HG03571 (cell line): ENCODE results near the gene DAAM1.

ENCODE experiments used
- ATAC-seq: cut with Tn5 transposase; IDR thresholded peaks from one replicate; pipeline ENCODE4 v1.9.1; 2021; ENCODE audit not compliant: unreplicated experiment

The DAAM1 gene

DNA sequence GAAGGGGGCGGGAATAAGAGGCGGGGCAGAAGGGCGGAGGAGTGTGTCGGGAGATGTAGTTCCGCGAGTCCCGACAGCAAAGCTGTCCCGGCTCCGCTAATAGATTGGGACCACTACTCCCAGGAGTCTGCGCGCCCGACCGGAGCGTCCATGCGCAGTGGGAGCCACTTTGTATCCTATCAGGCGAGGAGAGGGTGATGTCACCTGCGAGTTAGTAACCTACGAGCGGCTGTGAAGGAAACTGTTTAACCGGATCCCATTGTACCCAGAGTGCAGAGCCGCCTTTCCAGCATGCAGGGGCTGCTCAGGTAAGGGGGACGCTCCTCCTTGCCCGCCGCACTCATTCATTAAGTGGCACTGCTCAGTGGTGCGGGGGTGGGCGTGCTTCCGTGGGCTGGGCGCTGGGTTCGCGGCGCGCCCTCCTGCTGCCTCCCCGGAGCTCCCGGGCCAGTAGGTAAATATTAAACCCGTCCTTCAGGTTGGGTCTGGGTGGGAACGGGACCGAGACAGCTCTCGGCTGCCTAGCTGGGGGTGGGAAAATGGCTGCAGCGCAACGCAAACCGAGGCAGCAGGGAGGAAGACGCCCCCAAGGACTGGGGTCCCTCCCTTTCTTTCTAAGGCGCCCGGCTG is at the start of gene DAAM1:
Gene DAAM1, plus strand, starts transcription at position 207 of the 630 bp plus-strand sequence. CDS start 74,811 bp downstream, outside the sequence.
- ATAC-seq, result peak; percentile 88

- ATAC-seq, result no peak
Observed at GRCh38 chr14:59139324-59139723, 49.1 kb upstream of the DAAM1 start.

GRCh38 chr14:59140106-59140843 is 48.2 kb upstream of the DAAM1 start:
- no peak for ATAC-seq

DNA sequence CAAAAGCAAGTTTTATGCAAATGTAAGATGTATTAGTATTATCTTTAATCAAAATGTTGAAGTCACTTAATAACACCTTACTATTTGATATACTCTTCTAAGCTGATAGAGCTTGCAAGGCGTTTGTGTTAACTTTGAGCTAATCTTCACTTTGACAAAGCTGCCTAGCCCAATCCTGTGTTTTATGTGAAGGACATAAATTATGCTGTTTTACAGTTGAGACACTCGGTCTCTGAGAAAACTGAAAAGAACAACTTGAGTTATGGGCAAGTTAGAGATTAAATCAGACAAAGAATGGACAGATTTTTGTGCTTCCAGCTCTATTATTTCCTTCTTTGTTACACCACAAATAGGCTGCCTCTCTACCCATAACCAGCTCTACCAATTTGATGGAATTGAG is 42.0 kb upstream of the DAAM1 start:
- no peak for ATAC-seq

GRCh38 chr14:59147007-59147406 is 41.5 kb upstream of the DAAM1 start:
- ATAC-seq, result no peak

DNA sequence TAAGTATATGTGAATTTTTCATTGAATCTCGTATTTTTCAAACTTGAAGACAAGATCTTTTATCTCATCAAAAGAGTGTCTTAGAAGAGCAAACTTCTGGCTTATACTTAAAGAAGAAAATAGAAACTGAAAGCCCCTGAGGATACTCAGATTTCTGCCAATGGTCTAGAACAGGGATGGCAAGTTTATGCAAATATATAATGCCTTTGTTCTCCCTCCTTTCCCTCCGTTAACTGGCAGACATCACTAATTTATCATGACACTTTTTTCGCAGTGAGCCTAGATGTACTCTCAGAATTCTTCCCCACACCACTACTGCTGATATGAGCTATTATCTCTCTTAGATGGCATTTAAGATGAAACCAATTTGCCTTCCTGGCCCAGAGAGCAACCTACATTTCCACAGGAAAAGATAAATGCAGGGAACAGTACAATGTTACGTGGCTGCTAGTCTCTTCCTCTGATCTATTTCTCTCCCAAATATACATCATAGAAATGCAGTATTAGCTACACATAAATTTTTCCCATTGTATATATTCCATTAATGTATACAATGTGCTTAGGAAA is 40.0 kb upstream of the DAAM1 start:
- ATAC-seq, result no peak

GRCh38 chr14:59150990-59151389 is 37.5 kb upstream of the DAAM1 start:
- peak; percentile 92 for ATAC-seq

DNA sequence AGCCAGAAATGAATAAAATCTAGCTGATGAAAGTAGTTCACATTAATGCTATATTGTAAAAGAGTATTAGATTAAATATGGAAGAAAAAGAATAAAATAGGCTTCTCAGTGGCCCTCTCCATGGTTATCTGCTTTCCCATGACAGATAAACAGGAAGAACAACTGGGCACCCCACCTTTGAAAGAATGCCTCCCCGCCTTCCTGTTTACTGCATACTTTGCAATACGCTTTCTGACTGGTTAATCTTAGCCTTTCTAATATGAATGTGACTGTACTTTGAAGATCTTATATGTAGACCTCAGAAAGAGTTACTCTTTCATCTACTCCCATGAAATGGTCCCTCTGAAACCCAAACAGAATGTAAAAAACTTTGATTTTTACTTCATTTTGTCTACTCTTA is 34.1 kb upstream of the DAAM1 start:
- ATAC-seq, result no peak

DNA sequence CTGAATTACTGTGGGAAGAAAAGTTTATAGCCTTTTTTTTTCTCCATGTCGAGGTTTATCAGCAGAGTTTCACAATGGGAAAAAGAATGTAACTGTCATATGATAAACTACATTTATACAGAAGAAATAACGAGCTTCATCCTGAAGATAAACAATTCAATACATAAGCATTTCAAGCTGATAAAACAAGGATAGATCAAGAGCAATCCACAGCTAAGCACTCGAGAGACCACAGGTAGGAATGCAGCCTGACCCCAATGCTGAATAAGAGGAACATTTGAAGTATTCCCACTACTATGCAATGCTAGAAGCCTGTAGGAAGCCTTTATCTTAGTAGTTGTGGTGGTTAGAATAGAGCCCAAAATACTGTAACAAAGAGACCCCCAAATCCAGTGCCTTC is 32.6 kb upstream of the DAAM1 start:
- ATAC-seq, result no peak

DNA sequence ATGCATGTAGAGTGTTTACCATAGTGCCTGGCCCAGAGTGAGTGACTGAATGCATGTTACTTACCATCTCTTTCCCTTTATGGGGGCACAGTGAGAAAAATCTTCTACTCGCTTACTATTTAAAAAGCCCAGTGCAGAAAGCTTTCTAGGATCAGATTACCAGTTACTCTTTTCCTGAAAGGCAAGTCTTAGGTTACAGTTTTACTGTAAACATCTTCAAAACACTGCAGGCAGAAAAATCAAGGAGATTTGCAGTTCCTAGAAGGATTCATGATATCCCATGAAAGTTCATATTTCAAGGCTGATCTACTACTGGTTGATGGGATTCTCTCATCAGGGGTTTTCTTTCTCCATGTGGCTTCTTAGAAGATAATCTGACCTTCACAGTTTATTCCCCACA is 29.3 kb upstream of the DAAM1 start:
- no peak for ATAC-seq

GRCh38 chr14:59160506-59160905 is 28.0 kb upstream of the DAAM1 start:
- ATAC-seq, result no peak

GRCh38 chr14:59161561-59162175 is 26.8 kb upstream of the DAAM1 start:
- ATAC-seq, result no peak

GRCh38 chr14:59166258-59166657 is 22.2 kb upstream of the DAAM1 start:
- ATAC-seq, result no peak

DNA sequence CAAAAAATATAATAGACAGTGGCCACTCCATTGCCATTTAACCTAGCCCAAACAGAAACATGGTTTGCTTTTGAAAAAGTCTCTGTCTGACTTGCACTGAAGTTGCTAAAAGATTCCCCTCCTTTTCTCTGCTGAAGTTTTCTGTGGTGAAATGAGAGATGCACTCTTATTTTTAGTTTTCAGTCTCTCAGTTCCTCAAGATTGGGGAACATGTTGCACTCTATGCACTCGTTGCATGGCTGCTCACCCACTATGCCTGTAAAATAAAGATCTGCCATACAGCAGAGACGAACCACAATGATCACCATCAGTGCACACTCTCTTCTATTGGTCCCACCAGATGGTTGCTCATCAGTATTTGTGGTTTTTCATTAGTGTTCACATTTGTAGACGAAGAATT is 13.1 kb upstream of the DAAM1 start:
- peak; percentile 98 for ATAC-seq

- no peak for ATAC-seq
Observed at GRCh38 chr14:59176765-59177164, 11.7 kb upstream of the DAAM1 start.

GRCh38 chr14:59177262-59177661 is 11.2 kb upstream of the DAAM1 start:
- ATAC-seq, result no peak

DNA sequence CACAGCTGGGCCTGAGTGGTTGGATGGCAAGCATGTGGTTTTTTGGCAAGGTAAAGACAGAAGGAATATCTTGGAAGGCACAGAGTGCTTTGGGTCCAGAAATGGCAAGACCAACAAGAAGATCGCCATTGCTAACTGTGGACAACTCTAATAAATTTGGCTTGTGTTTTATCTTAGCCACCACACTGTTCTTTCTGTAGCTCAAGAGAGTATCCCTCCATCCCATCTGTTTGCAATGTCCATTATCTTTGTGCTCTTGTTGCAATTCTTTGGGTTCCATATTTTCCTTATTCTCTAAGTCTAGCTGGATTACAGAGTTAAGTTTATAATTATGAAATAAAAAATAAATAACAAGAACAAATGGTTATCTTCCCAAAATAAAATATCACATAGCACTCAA is 6.7 kb upstream of the DAAM1 start:
- no peak for ATAC-seq

- ATAC-seq, result no peak
Observed at GRCh38 chr14:59182641-59183040, 5.8 kb upstream of the DAAM1 start.

GRCh38 chr14:59183150-59183549 is 5.3 kb upstream of the DAAM1 start:
- ATAC-seq, result no peak

GRCh38 chr14:59184396-59184795 is 4.1 kb upstream of the DAAM1 start:
- no peak for ATAC-seq

DNA sequence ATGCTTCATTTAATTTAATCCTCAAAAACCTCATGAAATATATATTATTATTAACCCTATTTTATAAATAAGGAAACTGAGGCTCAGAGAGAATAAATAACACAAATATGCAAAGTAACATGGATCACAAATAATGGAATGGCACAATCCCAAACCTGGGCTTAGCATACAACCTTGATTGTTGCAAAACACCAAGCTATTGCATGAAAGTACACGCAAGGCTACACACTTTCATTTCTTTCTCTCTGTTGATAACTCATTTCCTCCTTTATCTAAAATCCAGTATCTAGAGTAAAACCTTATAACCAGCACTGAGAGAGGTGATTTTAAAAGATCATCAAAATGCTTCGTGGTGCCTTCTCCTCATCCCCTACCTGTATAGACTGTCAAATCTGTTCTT is 2.8 kb upstream of the DAAM1 start:
- no peak for ATAC-seq

DNA sequence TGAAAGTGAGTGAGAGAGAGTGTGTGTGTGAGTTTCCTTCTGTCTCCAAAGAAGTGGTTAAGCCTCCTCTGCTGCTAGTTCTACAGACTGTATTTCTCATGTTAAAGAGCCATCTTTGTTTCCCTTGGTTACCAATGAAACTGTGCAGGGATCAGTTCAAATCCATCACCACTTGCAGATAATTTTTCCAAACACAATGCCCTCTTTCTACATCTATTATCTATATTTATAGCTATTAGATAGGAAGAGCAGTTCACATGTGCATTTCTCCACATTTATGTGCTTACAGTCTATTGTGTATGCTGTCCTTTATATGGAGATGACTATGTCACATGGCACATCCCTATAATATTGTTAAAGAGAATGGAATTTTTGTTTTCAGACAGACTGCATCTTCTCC is 2.2 kb upstream of the DAAM1 start:
- ATAC-seq, result no peak
